ENCODE data around the gene HOXA9. TPM values are rescaled to one million over a fixed set of nuclear protein-coding genes. Genes with fewer than 3 reads are reported as not detected.

Gene HOXA9
- polyA plus RNA-seq, 1 of the 3 experiments (the other 2 are of a cell fraction): not detected

- H3K9ac ChIP-seq: no peak overlapping the region
- peaks cover 93% of the 10 kb centered on the region for H3K27me3 ChIP-seq (ENCODE audit: insufficient read depth)
- H4K20me1 ChIP-seq (ENCODE audit: insufficient read depth): peaks cover 6% of the 10 kb centered on the region; the same call in 1 of the 2 replicates
- no peak overlapping the region for H3K27ac ChIP-seq (ENCODE audit: low read depth in 2 of 2, low read length in 1 of 2)
- no peak for DNase-seq
- no peaks in the 10 kb centered on the region for H3K36me3 ChIP-seq (replicated peaks in 1 of 2; ENCODE audit: control insufficient read depth in 1 of 2, insufficient read depth in 2 of 2, low read length in 1 of 2)
- H3K9me3 ChIP-seq: no peaks in the 10 kb centered on the region
- H3K79me2 ChIP-seq (ENCODE audit: insufficient read depth): no peaks in the 10 kb centered on the region
- TF ChIP-seq FOSL2 (IDR thresholded peaks at IDR 0.05; ENCODE audit: borderline replicate concordance, low read depth) (no peak), RAD21 (IDR thresholded peaks at IDR 0.05; ENCODE audit: low read length) (no peak), TEAD4 (IDR thresholded peaks at IDR 0.05; ENCODE audit: borderline replicate concordance, insufficient read depth) (no peak), GATA2 (CRISPR knock-in tag; IDR thresholded peaks at IDR 0.05) (no peak)
- ChIA-PET POLR2A (no interaction called here), CTCF (interaction anchor here (0.7 to 7.3 kb wide), 13 partner anchors 9 to 893 kb away, joined by 3 to 37 read pairs (median 4); no protein-coding TSS in a partner anchor)
- no peaks in the 10 kb centered on the region for H3K9me2 ChIP-seq
- H3K4me1 ChIP-seq (ENCODE audit: control insufficient read depth in 1 of 2, insufficient read depth in 2 of 2, low read depth in 1 of 2, low read length in 1 of 2): peaks cover 0 to 7% of the 10 kb centered on the region in 2 experiments; a peak in 1 of 4 replicates
- no peak overlapping the region for H2AFZ ChIP-seq (ENCODE audit: low read depth)
- no peak overlapping the region for H3K4me3 ChIP-seq (ENCODE audit: low read depth in 2 of 2, low read length in 1 of 2)
- 4% methylated on average over 10 of the region's 10 CpGs for WGBS (ENCODE audit: low lambda C conversion rate)
- no peak overlapping the region for H3K4me2 ChIP-seq
- H3F3A ChIP-seq (replicated peaks; ENCODE audit: insufficient read depth): no peaks in the 10 kb centered on the region
These were observed 38.1 kb upstream of the HOXA9 start for GRCh38 chr7:27203365-27203953.

- CTCF ChIA-PET: interaction anchor here (0.6 to 7.3 kb wide), 14 partner anchors 9 to 894 kb away, joined by 3 to 37 read pairs (median 4); no protein-coding TSS in a partner anchor
These were observed 37.5 kb upstream of the HOXA9 start for GRCh38 chr7:27202862-27203134.

More at GRCh38 chr7:27202862-27203134, 37.5 kb upstream of the HOXA9 start:
- H3K4me2 ChIP-seq: no peak overlapping the region
- H2AFZ ChIP-seq (ENCODE audit: low read depth): no peak overlapping the region
- WGBS (ENCODE audit: low lambda C conversion rate): 12% methylated on average over 3 of the region's 3 CpGs
- H3K36me3 ChIP-seq (replicated peaks in 1 of 2; ENCODE audit: control insufficient read depth in 1 of 2, insufficient read depth in 2 of 2, low read length in 1 of 2): no peaks in the 10 kb centered on the region
- peaks cover 0 to 7% of the 10 kb centered on the region in 2 experiments; a peak in 1 of 4 replicates for H3K4me1 ChIP-seq (ENCODE audit: control insufficient read depth in 1 of 2, insufficient read depth in 2 of 2, low read depth in 1 of 2, low read length in 1 of 2)
- H3K27ac ChIP-seq (ENCODE audit: low read depth in 2 of 2, low read length in 1 of 2): no peak overlapping the region
- H3F3A ChIP-seq (replicated peaks; ENCODE audit: insufficient read depth): no peaks in the 10 kb centered on the region
- H3K9ac ChIP-seq: no peak overlapping the region
- H3K9me3 ChIP-seq: no peaks in the 10 kb centered on the region
- H4K20me1 ChIP-seq (ENCODE audit: insufficient read depth): peaks cover 6% of the 10 kb centered on the region; the same call in 1 of the 2 replicates
- H3K4me3 ChIP-seq (ENCODE audit: low read depth in 2 of 2, low read length in 1 of 2): no peak overlapping the region
- POLR2A ChIA-PET: no interaction called here
- no peaks in the 10 kb centered on the region for H3K79me2 ChIP-seq (ENCODE audit: insufficient read depth)
- TF ChIP-seq IRF3 (IDR thresholded peaks at IDR 0.05; ENCODE audit: low read depth, low read length) (no peak), TEAD4 (IDR thresholded peaks at IDR 0.05; ENCODE audit: borderline replicate concordance, insufficient read depth) (no peak), RXRA (IDR thresholded peaks at IDR 0.05; ENCODE audit: borderline replicate concordance, low read depth) (no peak), GABPA (IDR thresholded peaks at IDR 0.05; ENCODE audit: low read depth) (no peak), ELF1 (IDR thresholded peaks at IDR 0.05) (no peak), GATA2 (CRISPR knock-in tag; IDR thresholded peaks at IDR 0.05) (no peak), PBX3 (IDR thresholded peaks at IDR 0.05) (no peak), REST (IDR thresholded peaks at IDR 0.05; ENCODE audit: low read depth, low read length) (no peak), RCOR1 (IDR thresholded peaks at IDR 0.05; ENCODE audit: low read length) (no peak), CTCF (IDR thresholded peaks at IDR 0.05) (no peak), USF1 (IDR thresholded peaks at IDR 0.05; ENCODE audit: borderline replicate concordance, low read depth) (no peak), ZBTB33 (IDR thresholded peaks at IDR 0.05; ENCODE audit: borderline replicate concordance, low read depth) (no peak)
- no peaks in the 10 kb centered on the region for H3K9me2 ChIP-seq
- DNase-seq: no peak
- peaks cover 93% of the 10 kb centered on the region for H3K27me3 ChIP-seq (ENCODE audit: insufficient read depth)
